Activated gamma-delta T cell treated with anti-CD3 and anti-CD28 coated beads, Interleukin-2, amount 50 U/mL, for 16 hours (primary cell): ENCODE measurements around the gene SH2D7.
A peak's percentile ranks its signal among the peaks of the same experiment; 100 is the strongest.

Source experiments
- DNase-seq: peaks from one replicate; pipeline ENCODE4 v3.0.0-alpha.2; 2020; ENCODE audit warnings: low read depth

SH2D7 gene

DNA sequence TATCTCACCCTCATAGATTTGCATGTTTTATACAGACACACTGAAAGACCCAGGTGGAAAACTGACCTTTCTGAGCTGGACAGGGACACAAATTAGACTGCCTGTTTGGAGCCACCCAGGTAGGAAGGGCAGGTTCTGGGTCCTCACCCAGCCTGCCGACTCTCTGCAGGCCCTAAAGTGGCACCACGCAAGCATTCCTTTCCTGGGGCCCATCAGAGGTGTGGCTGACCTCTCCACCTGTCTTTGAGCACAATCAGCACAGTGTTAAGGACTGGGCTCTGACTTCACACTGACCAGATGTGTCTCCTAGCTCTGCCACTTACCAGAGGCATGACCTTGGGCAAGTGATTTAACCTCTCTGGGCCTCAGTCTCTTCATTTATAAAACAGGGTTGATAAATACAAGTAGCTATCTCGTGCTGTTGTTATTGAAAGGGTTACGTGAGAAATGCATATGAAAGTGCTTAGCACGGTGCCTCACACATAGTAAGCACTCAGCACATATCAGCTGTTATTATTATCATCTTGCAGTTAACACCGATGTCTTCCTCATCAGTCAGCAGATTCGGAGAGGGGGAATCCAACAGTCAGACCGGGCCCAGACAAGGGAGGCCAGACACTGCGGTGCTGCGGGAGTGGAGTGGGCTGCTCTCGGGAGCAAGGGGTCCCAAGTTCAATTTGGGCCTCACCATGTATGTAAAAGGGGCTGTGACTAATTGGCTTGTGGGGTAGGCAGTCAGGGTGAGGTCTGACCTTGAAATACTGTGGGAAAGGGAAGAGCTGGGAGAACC is 12.9 kb upstream of the SH2D7 start:
- DNase-seq, result no peak

DNA sequence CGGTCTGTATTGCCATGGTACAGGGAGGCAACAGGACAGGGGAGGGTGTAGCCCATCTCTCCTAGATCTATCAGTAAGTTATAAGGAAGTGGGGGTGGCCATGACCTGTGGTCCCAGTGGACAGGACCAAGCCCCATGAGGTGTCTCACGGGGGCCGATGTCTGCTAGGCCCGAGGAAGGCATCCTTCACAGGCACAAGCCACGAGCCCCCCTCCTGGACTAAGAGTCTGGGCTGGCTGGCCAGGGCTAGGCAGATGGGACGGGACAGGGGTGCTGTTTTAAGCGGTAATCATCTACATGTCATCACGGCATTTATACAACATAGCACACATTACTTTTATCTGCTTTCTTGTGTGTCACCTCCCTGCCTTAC is 12.3 kb upstream of the SH2D7 start:
- no peak for DNase-seq

- DNase-seq, result no peak
Observed at GRCh38 chr15:78082106-78082742, 10.1 kb upstream of the SH2D7 start.

DNA sequence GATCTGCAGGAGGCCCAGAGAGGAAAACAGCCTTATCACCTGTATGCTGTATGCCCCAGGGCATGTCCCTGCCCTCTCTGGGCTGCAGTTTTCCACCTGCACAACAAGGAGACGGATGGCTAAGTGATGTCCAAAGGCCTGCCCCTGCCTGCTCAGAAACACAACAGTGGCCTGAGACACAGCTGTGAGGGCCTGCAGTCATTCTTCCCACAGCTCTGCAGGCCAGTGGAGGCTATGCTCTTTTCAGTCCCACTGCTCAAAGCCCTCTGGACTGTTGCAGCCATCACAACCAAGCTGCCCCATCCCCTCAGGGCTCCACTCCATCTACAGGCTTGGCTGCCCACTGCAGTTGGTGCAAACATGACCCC is 9.6 kb upstream of the SH2D7 start:
- DNase-seq, result no peak

DNA sequence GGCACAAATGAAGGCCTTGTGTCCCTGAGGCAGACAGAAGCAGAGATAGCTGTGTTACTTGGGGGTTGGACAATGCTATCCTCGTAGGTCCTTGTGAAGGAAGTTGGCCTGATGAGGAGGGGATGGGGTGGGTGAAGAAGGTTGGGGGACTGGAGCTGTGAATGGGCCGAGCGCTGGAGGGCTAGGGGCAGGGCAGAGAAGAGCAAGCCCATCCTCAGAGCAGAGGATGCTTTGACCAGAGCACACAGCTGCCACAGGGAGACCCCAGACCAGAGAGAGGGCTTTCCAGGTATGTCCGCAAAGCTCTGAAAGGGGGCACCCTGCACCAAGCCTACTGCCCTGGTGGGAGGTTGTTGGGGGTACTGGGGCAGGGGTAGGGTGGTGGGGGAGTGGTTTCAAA is 9.2 kb upstream of the SH2D7 start:
- DNase-seq, result no peak

DNA sequence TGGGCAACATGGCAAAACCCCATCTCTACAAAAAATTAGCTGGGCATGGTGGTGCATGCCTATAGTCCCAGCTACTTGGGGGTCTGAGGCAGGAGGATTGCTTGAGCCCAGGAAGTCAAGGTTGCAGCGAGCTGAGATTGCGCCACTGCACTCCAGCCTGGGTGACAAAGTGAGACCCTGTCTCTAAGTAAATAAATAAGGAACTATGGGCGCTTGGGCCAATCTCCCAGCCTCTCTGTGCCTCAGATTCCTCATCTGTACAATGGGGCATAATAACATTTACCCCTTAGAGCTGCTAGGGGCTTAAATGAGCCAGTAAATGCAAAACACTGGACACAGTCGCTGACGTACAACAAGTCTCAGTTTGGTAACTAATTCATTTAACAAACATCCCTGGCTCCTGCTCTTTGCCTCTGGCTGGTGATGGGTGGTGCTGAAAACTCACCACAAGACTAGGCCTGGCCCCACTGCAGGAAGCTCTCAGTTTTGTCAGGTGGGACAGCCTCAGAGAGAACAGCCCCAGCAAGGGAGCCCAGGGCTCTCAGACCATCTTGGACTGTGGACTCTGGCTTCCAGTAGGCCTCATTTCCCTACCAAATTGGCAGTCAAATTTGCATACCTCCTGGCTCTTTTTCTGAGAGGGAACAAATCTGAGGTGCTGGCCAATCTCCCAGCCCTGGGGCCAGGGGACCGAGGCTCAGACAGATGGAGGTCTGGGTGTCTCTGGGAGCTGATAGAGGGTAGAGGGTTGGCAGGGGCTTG is 8.5 kb upstream of the SH2D7 start:
- no peak for DNase-seq

DNA sequence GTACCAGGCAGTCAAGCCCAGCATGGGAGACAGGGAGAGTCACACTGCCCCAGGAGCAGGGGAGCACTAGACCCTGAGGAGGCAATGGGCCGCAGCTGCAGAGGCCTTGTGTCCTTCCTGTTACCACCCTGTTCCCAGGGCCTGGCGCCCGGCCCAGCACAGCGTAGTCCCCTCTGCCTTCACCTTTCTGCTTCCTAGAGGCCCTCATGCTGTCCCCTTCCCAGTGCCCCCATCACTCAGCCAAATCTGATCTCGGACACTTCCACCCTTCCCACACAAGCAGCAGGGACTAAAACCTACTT is 8.0 kb upstream of the SH2D7 start:
- no peak for DNase-seq

- DNase-seq, result no peak
Observed at GRCh38 chr15:78085928-78086327, 6.4 kb upstream of the SH2D7 start.

- no peak for DNase-seq
Observed at GRCh38 chr15:78087951-78088772, 4.2 kb upstream of the SH2D7 start.

DNA sequence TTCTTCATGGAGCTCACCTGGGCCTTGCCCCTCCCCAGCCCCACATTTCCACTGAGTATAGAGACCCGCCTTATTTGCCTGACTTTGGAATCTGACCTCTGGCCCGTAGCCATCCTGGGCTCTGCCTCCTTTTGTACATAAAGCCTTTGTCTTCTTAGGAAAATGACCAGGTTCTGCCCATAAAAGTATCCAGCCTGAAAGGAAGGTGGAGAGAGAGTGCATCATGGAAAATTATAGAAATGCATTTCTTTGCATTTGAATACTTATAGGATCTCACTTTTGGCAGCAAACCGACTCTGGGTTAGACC is 3.6 kb upstream of the SH2D7 start:
- no peak for DNase-seq

DNA sequence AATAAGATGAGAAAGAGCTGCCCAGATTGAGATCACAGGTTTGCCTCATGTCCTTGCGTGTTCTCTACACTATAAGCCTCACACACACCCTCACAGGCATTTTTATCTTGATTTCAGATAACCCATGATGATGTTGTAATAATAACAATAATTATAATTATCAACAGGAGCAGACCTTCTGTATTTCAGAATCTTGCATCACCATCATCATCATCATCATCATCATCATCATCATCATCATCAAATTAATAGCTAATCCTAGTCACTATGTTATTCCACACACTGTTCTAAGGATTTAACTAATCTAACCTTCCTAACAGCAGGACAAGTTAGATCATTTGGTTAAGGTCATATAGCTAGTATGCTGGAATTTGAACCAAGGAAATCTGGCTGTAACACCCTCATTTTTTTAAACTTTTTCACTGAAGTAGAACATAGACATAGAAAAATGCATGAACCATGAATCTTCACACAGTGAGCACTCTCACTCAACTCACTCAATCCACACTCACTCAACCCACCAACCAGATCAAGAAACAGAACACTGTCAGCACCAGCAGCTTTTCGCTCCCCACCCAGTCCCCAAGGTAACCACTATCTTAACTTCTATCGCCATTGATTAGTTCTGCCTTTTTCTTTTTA is 1.8 kb upstream of the SH2D7 start:
- no peak for DNase-seq

DNA sequence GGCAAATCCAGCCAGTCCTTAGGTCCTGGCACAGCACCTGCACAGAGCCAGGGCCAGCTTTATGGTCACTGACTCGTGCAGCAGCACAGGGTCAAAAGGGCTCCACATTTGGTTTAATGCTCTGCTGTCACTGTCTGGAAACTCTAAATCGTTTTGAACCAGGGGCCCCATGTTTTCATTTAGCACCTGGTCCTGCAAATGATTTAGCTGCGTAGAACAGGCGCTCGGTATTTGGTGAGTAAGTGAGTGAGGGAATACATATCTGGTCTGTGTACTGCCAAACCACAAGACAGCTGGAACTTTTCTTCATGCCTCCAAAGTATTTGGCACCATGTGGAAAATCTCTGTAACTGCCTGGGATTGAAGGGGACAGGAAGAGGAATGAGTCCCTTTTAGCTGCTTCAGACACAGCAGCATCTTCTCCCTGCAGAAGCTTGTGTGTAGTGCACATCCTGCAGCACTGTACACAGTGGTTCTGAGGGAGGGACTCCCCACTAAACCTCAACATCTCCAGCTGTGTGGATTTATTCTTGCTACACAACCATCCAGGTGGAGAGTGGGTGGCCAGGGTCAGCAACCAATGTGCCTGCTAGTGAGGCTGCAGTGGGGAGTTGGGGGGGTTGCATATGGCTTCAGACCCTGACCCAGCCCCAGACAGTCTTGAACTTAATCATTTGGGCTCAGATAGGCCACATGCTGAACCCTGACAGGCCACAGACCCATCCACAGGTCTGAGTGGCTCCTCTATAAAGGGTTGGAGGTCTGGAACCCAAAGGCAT is 1.1 kb downstream of the SH2D7 start:
- DNase-seq, result no peak

DNA sequence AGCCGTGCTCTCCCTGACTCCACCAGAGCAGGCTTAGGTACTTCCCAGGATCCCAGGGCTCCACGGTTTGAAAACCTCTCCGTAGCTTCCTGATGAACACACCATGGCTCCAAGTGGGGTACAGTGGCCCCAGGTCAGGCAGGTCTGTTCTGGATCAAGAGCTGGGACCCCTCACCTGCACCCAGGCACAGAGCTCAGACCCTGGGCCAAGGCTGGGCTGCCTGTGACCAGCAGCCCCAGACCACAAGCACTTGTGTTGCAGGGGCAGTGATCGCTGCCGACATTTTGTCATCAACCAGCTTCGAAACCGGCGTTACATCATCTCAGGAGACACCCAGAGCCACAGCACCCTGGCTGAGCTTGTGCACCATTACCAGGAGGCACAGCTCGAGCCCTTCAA is 5.3 kb downstream of the SH2D7 start:
- no peak for DNase-seq

GRCh38 chr15:78098131-78098755 is 5.9 kb downstream of the SH2D7 start:
- no peak for DNase-seq

DNA sequence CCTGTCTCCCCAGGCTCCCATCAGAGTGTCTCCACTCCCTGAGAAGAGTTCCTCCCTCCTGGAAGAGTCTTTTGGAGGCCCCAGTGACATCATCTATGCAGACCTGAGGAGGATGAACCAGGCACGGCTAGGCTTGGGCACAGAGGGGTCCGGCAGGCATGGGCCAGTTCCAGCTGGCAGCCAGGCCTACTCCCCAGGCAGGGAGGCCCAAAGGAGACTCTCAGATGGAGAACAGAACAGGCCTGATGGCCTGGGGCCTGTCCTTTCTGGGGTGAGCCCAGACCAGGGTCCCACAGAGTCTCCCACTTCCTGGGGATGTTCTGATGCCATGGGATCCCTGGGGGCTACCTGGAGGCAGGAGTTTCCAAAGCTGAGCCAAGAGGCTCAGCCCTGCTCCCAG is 8.5 kb downstream of the SH2D7 start:
- DNase-seq, result no peak

DNA sequence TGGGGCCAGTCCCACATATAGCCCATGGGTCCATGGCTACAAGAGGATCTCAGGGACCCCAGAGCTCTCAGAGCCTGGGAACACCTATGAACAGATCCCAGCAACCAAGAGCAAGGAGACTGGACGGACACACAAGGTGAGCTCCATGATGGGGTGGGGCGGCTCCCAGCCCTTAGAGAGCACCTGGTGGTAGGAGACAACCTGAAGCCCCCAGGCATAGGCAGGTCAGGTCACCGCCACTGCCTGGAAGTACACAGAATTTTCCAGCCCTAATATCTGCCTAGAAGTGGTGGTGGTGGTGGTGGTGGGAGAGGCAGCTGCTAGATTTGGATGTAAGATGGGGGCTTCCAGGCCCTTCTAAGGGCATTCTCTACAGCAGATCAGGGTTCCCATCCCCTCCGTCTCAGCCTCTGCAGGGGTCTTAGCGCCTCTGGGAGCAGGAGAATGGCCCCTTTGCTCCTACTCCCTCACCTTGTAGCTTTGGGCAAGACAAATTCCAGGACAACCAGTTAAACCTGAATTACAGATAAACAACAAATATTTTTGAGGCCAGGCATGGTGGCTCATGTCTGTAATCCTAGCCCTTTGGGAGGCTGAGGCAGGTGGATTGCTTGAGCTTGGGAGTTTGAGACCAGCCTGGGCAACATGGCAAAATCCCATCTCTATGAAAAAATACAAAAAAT is 9.2 kb downstream of the SH2D7 start:
- no peak for DNase-seq

DNA sequence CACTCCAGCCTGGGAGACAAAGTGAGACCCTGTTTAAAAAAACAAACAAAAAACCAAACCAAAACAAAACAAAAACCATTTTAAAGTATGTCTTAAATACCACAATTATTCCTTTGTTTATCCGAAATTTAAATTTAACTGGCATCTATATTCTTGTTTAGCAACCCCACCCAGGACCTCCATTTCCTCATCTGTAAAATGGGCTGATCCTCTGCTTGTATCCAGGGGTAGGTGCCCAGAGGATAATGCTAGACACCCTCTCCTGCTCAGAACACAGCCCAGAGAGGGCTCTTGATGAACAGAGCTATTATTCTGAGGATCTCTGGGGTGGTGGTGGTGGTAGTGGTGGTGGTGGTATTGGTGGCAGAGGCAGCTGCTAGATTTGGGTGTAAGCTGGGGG is 9.8 kb downstream of the SH2D7 start:
- no peak for DNase-seq

DNA sequence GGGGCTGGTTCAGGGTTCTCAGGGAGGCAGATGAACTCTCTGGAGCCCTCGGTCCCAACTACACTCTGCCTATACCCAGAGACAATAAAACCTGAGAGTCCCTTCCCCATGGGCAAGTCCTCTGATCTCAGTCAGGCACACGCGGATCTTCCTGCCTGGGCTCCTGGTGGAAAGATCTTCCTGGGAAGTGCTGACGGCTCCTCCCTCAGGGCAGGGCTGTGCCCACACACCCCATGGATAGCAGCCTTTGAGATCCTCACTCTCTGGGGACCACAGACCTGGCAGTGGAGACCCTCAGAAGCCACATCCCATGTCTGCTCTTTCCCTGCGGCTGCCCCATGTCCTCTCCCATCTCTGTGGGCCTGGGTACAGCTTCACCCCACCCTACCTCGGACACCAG is 10.4 kb downstream of the SH2D7 start:
- DNase-seq, result no peak

GRCh38 chr15:78103406-78104118 is 11.2 kb downstream of the SH2D7 start:
- DNase-seq, result peak; percentile 37

GRCh38 chr15:78104119-78104479 is 11.7 kb downstream of the SH2D7 start:
- DNase-seq, result no peak
